Kidney epithelial cell (primary cell): Measurements from ENCODE around the gene PAQR5. TPM values are rescaled to one million over a fixed set of nuclear protein-coding genes. Genes with fewer than 3 reads are reported as not detected.
"Not testable (repeated sequence)": the region's sequence is repeated elsewhere in the genome, so short reads cannot be mapped to it uniquely, and the experiment has no call there.

Source experiments
- DNase-seq: peaks from one replicate; pipeline ENCODE4 v3.0.0-alpha.2; 2010; ENCODE audit warnings: low read depth
- H3K27me3 ChIP-seq: 2 replicates; pipeline ENCODE4 v1.6.0; 2011; ENCODE audit warnings: low read length; ENCODE audit not compliant: control insufficient read depth, insufficient read depth
- H3K36me3 ChIP-seq: 2 replicates; pipeline ENCODE4 v1.5.1; 2011; ENCODE audit warnings: low read length; ENCODE audit not compliant: control insufficient read depth, insufficient read depth
- H3K4me3 ChIP-seq: 2 replicates; pipeline ENCODE4 v1.5.1; 2011; ENCODE audit warnings: low read depth, mild to moderate bottlenecking, control low read depth, low read length
- total RNA-seq: library from RNA; depleted of rRNA; stranded (reverse); fragments of >200 nt; gene quantifications from 2 replicates; pipeline ENCODE4 v1.2.3, GENCODE V29; 2015
- TF ChIP-seq, protein P1 (sequence below): IDR thresholded peaks from 2 replicates; pipeline ENCODE4 v1.5.1; 2011; ENCODE audit warnings: mild to moderate bottlenecking, moderate library complexity, low read length, control low read depth, inconsistent platforms; ENCODE audit not compliant: insufficient read depth, poor library complexity, severe bottlenecking

PAQR5 gene
- total RNA-seq, 1 donor from 2014 or later, result 9.7 TPM

DNA sequence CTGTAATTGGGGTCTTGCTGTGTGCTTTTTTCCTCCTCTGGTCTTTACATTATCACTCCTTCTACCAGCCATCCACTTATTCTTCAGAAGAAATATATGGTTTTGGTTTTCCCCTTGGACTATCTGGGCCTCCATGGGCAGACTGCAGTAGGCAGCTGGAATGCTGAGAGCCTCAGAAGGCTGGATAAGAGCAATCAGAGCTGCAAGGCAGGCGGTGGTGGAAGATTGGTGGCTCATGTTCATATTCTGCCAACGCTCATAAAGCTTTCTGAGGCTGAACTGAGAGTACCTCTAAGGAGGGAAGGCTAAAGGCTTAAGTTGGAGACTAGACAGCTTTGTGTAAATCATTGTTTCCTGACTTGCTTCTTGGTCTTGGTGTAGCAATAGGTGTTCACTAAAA, 148.2 kb downstream of the PAQR5 start:
- TF ChIP-seq, protein P1, sequence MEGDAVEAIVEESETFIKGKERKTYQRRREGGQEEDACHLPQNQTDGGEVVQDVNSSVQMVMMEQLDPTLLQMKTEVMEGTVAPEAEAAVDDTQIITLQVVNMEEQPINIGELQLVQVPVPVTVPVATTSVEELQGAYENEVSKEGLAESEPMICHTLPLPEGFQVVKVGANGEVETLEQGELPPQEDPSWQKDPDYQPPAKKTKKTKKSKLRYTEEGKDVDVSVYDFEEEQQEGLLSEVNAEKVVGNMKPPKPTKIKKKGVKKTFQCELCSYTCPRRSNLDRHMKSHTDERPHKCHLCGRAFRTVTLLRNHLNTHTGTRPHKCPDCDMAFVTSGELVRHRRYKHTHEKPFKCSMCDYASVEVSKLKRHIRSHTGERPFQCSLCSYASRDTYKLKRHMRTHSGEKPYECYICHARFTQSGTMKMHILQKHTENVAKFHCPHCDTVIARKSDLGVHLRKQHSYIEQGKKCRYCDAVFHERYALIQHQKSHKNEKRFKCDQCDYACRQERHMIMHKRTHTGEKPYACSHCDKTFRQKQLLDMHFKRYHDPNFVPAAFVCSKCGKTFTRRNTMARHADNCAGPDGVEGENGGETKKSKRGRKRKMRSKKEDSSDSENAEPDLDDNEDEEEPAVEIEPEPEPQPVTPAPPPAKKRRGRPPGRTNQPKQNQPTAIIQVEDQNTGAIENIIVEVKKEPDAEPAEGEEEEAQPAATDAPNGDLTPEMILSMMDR, result no peak
- no peaks in the 10 kb centered on the region for H3K27me3 ChIP-seq
- H3K4me3 ChIP-seq, result no peak overlapping the region
- H3K36me3 ChIP-seq, result peaks cover 2% of the 10 kb centered on the region
- no peak for DNase-seq

DNA sequence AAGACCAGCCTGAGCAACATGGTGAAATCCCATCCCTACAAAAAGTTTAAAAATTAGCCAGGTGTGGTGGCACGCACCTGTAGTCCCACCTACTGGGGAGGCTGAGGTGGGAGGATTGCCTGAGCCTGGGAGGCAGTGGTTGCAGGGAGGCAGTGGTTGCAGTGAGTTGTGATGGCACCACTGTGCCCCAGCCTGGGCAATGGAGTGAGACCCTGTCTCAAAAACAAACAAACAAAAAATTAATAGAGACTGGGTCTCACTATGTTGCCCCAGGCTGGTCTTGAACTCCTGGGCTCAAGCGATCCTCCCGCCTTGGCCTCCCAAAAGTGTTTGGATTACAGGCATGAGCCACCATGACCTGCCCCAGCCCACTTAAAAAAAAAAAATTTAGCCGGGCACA, 151.5 kb downstream of the PAQR5 start:
- not testable (repeated sequence) for H3K27me3 ChIP-seq, H3K4me3 ChIP-seq, DNase-seq, H3K36me3 ChIP-seq

DNA sequence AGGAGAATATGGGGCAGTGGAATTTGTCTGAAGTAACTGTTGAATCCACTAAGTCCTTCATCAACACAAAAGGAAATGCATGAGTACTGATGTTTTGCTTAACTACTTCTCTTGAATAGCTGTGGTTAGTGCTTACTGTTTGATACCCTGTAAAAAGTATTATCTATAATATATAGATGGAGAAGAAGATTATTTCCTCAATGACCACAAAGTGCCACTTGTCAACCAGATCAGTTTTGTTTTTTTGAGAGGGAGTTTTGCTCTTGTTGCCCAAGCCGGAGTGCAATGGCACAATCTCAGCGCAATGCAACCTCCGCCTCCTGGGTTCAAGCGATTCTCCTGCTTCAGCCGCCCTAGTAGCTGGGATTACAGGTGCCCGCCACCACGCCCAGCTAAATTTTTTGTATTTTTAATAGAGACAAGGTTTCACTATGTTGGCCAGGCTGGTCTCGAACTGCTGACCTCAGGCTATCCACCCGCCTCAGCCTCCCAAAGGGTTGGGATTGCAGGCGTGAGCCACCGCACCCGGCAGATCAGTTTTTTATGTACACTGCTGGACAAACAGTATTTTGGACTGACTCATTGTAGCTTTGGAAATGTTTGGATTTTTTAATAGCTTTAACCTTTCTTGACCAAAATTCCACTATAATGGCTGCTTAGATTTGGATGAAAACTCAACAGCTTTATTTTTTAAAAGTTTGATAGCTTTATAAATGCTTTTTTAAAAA, 152.4 kb downstream of the PAQR5 start:
- TF ChIP-seq, protein P1, result no peak
- no peak for DNase-seq
- Histone ChIP-seq H3K4me3 (no peak overlapping the region), H3K36me3 (peaks cover 3% of the 10 kb centered on the region), H3K27me3 (no peaks in the 10 kb centered on the region)

DNA sequence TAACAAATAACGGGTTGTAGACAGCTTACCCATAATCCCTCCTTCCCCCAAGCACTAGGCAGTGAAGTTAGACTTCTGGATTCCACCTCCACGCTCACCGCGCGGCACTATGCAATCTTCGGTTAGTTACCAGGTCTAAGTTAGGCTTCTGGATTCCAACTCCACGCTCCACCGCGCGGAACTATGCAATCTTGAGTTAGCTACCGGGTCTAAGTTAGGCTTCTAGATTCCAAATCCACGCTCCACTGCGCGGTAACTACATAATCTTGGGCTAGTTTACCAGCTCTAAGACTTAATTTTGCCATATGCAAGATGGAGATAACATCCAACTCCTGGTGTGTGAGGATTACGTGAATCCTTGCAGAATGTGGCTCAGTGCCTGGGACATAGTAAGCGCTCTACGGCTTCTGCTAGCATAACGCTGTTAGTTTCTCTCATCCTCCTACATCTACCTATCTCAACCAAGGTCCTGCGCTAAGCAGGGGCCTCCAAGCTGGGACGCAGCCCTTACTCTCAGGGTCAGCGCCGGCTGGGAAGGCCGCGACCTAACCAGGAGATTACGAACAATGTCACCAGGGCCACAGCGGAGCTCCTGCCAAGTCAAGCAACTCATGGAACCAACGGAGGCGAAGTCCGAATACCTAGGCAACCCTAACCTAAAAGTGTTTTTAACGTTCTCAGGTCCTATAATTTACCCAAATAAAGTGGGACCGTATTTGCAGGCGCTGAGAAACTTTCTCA, 153.4 kb downstream of the PAQR5 start:
- Histone ChIP-seq H3K4me3 (peak overlapping the region; percentile 92), H3K27me3 (no peaks in the 10 kb centered on the region), H3K36me3 (peaks cover 3% of the 10 kb centered on the region)
- TF ChIP-seq, protein P1, result no peak
- no peak for DNase-seq

DNA sequence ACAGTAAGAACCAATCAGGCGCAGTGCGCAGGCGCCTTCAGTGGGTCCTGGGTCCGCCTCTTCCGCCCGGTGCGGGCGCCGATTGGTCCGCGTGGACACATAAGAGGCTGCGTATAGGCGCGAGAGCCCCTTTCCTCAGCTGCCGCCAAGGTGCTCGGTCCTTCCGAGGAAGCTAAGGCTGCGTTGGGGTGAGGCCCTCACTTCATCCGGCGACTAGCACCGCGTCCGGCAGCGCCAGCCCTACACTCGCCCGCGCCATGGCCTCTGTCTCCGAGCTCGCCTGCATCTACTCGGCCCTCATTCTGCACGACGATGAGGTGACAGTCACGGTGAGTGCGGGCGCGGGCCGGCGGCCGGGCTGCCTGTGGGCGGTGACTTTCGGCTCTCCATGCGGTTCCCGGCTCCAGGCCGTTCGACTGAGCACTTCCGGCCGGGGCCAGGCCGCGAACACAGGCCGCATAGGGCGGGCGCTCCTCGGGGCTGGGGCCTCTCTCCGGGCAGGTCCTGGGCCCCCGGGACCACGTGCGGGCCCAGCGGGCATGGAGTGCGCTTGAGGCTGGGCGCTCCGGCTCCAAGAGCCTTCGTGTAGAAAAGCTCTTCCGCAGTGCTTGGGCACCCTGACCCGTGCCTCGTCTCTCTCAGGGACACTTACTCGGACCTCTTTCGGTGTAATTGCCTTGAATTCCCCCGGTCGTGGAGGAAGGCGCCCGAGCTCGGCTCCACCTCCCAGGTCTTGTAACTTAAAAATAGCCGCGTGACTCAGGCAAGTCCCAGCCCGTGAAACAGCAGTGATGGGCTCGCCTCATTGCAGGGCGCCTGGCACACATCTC, 154.2 kb downstream of the PAQR5 start, which contains the start of gene RPLP1:
RPLP1 (plus strand) TSS at position 127 of the 830 bp plus-strand sequence; CDS start at position 258, 131 bp downstream.
- Histone ChIP-seq H3K27me3 (no peaks in the 10 kb centered on the region), H3K36me3 (peaks cover 2% of the 10 kb centered on the region), H3K4me3 (peak within 1 kb of the TSS; percentile 92)
- TF ChIP-seq, protein P1, result no peak
- peak; percentile 82 for DNase-seq

DNA sequence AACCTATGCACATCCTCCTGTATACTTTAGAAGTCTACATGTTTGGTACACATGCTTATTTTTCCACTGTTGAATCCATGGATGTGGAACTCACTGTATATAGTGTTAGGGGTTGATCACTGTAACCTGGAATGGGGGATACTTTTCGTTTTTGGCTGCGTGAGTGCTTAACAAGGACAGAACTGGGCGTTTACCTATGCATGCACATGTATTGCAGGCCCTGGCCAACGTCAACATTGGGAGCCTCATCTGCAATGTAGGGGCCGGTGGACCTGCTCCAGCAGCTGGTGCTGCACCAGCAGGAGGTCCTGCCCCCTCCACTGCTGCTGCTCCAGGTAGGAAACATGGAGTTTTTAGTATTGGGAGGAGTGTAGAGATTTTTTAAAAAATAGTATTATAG, 156.2 kb downstream of the PAQR5 start:
- TF ChIP-seq, protein P1, result no peak
- no peak overlapping the region for H3K4me3 ChIP-seq
- no peaks in the 10 kb centered on the region for H3K27me3 ChIP-seq
- no peak for DNase-seq
- peaks cover 2% of the 10 kb centered on the region for H3K36me3 ChIP-seq
